ENCODE data around the gene FERMT3.

FERMT3 gene

GRCh38 chr11:64263021-64263946 is 56.8 kb downstream of the FERMT3 start:
- H3K4me2 ChIP-seq (ENCODE audit: low read length): no peak overlapping the region
- no peaks in the 10 kb centered on the region for H3K9me3 ChIP-seq (ENCODE audit: control insufficient read depth, low read length)
- H3K4me1 ChIP-seq: peaks cover 7% of the 10 kb centered on the region
- H2AFZ ChIP-seq: no peak overlapping the region
- H3K79me2 ChIP-seq: no peaks in the 10 kb centered on the region
- H3K27me3 ChIP-seq (ENCODE audit: control insufficient read depth, insufficient read depth, low read length): no peaks in the 10 kb centered on the region
- H3K9ac ChIP-seq: no peak overlapping the region
- H3K36me3 ChIP-seq (ENCODE audit: control insufficient read depth, insufficient read depth, low read length): no peaks in the 10 kb centered on the region
- H3K4me3 ChIP-seq (ENCODE audit: low read depth, low read length): no peak overlapping the region
- H3K27ac ChIP-seq: no peak overlapping the region
- TF ChIP-seq CTCF (IDR thresholded peaks at IDR 0.05): no peak

GRCh38 chr11:64263947-64264317 is 57.4 kb downstream of the FERMT3 start:
- no peaks in the 10 kb centered on the region for H3K27me3 ChIP-seq (ENCODE audit: control insufficient read depth, insufficient read depth, low read length)
- H3K36me3 ChIP-seq (ENCODE audit: control insufficient read depth, insufficient read depth, low read length): no peaks in the 10 kb centered on the region
- no peaks in the 10 kb centered on the region for H3K9me3 ChIP-seq (ENCODE audit: control insufficient read depth, low read length)
- no peak overlapping the region for H2AFZ ChIP-seq
- peaks cover 9% of the 10 kb centered on the region for H3K4me1 ChIP-seq
- H3K27ac ChIP-seq: no peak overlapping the region
- no peak overlapping the region for H3K4me3 ChIP-seq (ENCODE audit: low read depth, low read length)
- TF ChIP-seq CTCF (IDR thresholded peaks at IDR 0.05): no peak
- H3K9ac ChIP-seq: no peak overlapping the region
- no peaks in the 10 kb centered on the region for H3K79me2 ChIP-seq
- no peak overlapping the region for H3K4me2 ChIP-seq (ENCODE audit: low read length)

GRCh38 chr11:64264371-64264852 is 57.9 kb downstream of the FERMT3 start:
- H3K27me3 ChIP-seq (ENCODE audit: control insufficient read depth, insufficient read depth, low read length): no peaks in the 10 kb centered on the region
- no peaks in the 10 kb centered on the region for H3K36me3 ChIP-seq (ENCODE audit: control insufficient read depth, insufficient read depth, low read length)
- peaks cover 10% of the 10 kb centered on the region for H3K4me1 ChIP-seq
- no peak overlapping the region for H3K27ac ChIP-seq
- H3K4me2 ChIP-seq (ENCODE audit: low read length): no peak overlapping the region
- H3K79me2 ChIP-seq: no peaks in the 10 kb centered on the region
- TF ChIP-seq CTCF (IDR thresholded peaks at IDR 0.05): no peak
- no peaks in the 10 kb centered on the region for H3K9me3 ChIP-seq (ENCODE audit: control insufficient read depth, low read length)
- H2AFZ ChIP-seq: no peak overlapping the region
- no peak overlapping the region for H3K9ac ChIP-seq
- H3K4me3 ChIP-seq (ENCODE audit: low read depth, low read length): no peak overlapping the region

- Histone ChIP-seq H3K79me2 (no peaks in the 10 kb centered on the region), H2AFZ (no peak overlapping the region), H3K36me3 (ENCODE audit: control insufficient read depth, insufficient read depth, low read length) (no peaks in the 10 kb centered on the region), H3K9ac (no peak overlapping the region), H3K27ac (no peak overlapping the region), H3K9me3 (ENCODE audit: control insufficient read depth, low read length) (no peaks in the 10 kb centered on the region), H3K4me3 (ENCODE audit: low read depth, low read length) (no peak overlapping the region), H3K4me2 (ENCODE audit: low read length) (no peak overlapping the region), H3K27me3 (ENCODE audit: control insufficient read depth, insufficient read depth, low read length) (no peaks in the 10 kb centered on the region), H3K4me1 (peaks cover 10% of the 10 kb centered on the region)
- TF ChIP-seq CTCF (IDR thresholded peaks at IDR 0.05): no peak
Measured at GRCh38 chr11:64265176-64266160, 58.9 kb downstream of the FERMT3 start.

Measured in parathyroid adenoma (tissue), 2 donors.